Adrenal gland (tissue), 5 donors: ENCODE measurements around the gene RNF5.

Source experiments
- CTCF ChIP-seq, 6 experiments: fragments of 450-650 bp in 4 of 6; fragments of 200-600 bp in 2 of 6; sonication (generic) in 1 of 6; IDR thresholded peaks; 1 replicate in 5 of 6; 2 replicates in 1 of 6; pipeline versions ENCODE4 v1.5.1 to v1.8.0; 2016 to 2021; ENCODE audit warnings: antibody characterized with exemption in 6 of 6, mild to moderate bottlenecking in 2 of 6, moderate library complexity in 1 of 6
- POLR2A ChIP-seq, 2 donors: fragments of 450-650 bp; IDR thresholded peaks; one replicate each; pipeline ENCODE4 v1.6.1; 2017; ENCODE audit warnings: antibody characterized with exemption in 2 of 2, mild to moderate bottlenecking in 2 of 2, moderate library complexity in 1 of 2
- donor health status: DM: no; HTN: no; CAD: no.

GRCh38 chr6:32139590-32139989 lies 38.6 kb upstream of the RNF5 start:
- no peak for TF ChIP-seq CTCF (IDR thresholded peaks at IDR 0.05)
- no peak for TF ChIP-seq POLR2A (IDR thresholded peaks at IDR 0.05)
